PC-3 (cell line): ENCODE measurements around the gene PARP16.

ENCODE experiments used
- CTCF ChIP-seq: fragments of 300-600 bp; sonication (generic); conservative IDR thresholded peaks from 2 replicates; pipeline ENCODE4 v1.5.1; 2017; ENCODE audit warnings: antibody characterized with exemption, low read depth, mild to moderate bottlenecking, low read length
- EZH2 ChIP-seq: fragments of 300-600 bp; sonication (generic); IDR thresholded peaks from one replicate; pipeline ENCODE4 v1.6.1; 2017; ENCODE audit warnings: antibody characterized with exemption, mild to moderate bottlenecking, low read length; ENCODE audit not compliant: unreplicated experiment

- TF ChIP-seq CTCF (no peak), EZH2 (no peak)
Observed at GRCh38 chr15:65260968-65261367, 25.7 kb downstream of the PARP16 start.
